Measurements from ENCODE around the gene SLCO3A1.

The SLCO3A1 gene

DNA sequence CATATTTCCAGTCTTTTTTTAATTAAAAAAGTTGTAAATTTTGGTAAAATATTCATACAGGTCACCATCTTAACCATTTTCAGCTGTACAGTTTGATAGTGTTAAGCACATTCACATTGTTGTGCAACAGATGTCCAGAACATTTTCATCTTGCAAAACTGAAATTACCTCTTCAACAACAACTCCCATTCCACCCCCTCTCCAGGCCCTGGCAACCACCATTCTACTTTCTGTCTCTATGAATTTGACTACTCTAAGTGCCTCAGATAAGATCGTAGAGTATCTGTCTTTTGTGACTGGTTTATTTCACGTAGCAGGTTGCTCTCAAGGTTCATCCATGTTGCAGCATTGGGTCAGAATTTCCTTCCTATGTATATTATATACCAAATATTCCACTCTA is 76.0 kb downstream of the SLCO3A1 start:
- Histone ChIP-seq H2AFZ (ENCODE audit: insufficient read depth, low read length, poor library complexity) (no peak overlapping the region), H3K4me3 (ENCODE audit: low read depth, low read length) (no peak overlapping the region), H3K4me2 (ENCODE audit: low read length) (no peak overlapping the region), H3K4me1 (ENCODE audit: control insufficient read depth in 1 of 2, insufficient read depth in 2 of 2, low read length in 2 of 2) (no peaks in the 10 kb centered on the region), H2BK120ac (ENCODE audit: insufficient read depth, low read length, poor library complexity) (no peak overlapping the region), H4K91ac (ENCODE audit: low read depth, low read length) (no peak overlapping the region), H3K18ac (ENCODE audit: low read length) (no peak overlapping the region), H3K27ac (ENCODE audit: low read depth, low read length) (no peak overlapping the region), H2BK5ac (ENCODE audit: low read depth, low read length, poor library complexity) (no peak overlapping the region), H3K27me3 (ENCODE audit: insufficient read depth, low read length) (no peaks in the 10 kb centered on the region), H3K9me3 (ENCODE audit: insufficient read depth, low read depth, low read length) (no peaks in the 10 kb centered on the region), H2BK12ac (ENCODE audit: low read length) (no peak overlapping the region), H3K79me2 (ENCODE audit: control insufficient read depth, insufficient read depth, low read length, poor library complexity) (peaks cover 2% of the 10 kb centered on the region), H3K9ac (ENCODE audit: low read length) (no peak overlapping the region), H3K36me3 (ENCODE audit: control insufficient read depth in 1 of 2, insufficient read depth in 2 of 2, low read length in 2 of 2) (no peaks in the 10 kb centered on the region), H3K79me1 (ENCODE audit: low read length) (no peaks in the 10 kb centered on the region), H3K23ac (ENCODE audit: low read length) (no peak overlapping the region), H4K8ac (ENCODE audit: low read depth, low read length) (no peak overlapping the region), H3K14ac (ENCODE audit: low read length) (no peak overlapping the region), H3K4ac (ENCODE audit: low read depth, low read length) (no peak overlapping the region), H4K12ac (ENCODE audit: low read depth, low read length) (no peak overlapping the region), H2AK5ac (ENCODE audit: low read length) (no peak overlapping the region)
- DNase-seq: no peak
- WGBS (ENCODE audit: extremely low coverage, insufficient coverage, insufficient read length): no CpG with 5 or more reads among the region's 2 CpGs

DNA sequence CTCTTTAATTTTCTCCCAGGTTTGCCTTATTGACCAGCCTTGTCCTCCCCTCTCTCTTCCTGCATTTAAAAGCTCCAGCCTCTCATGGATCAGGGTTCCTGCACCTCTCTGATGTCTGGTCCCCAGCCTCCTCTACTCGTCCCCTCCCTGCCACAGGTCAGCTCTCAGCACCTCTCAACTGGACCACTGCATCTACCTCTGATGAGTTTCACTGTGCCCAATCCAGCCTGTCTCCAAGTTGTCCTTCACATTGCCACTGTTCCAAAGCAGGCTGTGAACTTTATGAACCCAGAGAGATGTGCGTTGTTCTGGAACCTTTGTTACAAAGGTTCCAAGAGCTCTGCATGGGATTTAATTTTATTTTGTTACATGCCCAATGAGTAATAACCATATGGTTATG is 76.6 kb downstream of the SLCO3A1 start:
- no peak overlapping the region for H2BK12ac ChIP-seq (ENCODE audit: low read length)
- peak overlapping the region; percentile 23 for H3K9ac ChIP-seq (ENCODE audit: low read length)
- H2BK5ac ChIP-seq (ENCODE audit: low read depth, low read length, poor library complexity): no peak overlapping the region
- no peak overlapping the region for H3K18ac ChIP-seq (ENCODE audit: low read length)
- no peak overlapping the region for H3K4me2 ChIP-seq (ENCODE audit: low read length)
- no peak overlapping the region for H4K8ac ChIP-seq (ENCODE audit: low read depth, low read length)
- H4K91ac ChIP-seq (ENCODE audit: low read depth, low read length): no peak overlapping the region
- no peak overlapping the region for H3K14ac ChIP-seq (ENCODE audit: low read length)
- H3K4me3 ChIP-seq (ENCODE audit: low read depth, low read length): peak overlapping the region; percentile 20
- H2BK120ac ChIP-seq (ENCODE audit: insufficient read depth, low read length, poor library complexity): no peak overlapping the region
- H3K23ac ChIP-seq (ENCODE audit: low read length): no peak overlapping the region
- no peaks in the 10 kb centered on the region for H3K27me3 ChIP-seq (ENCODE audit: insufficient read depth, low read length)
- H3K4ac ChIP-seq (ENCODE audit: low read depth, low read length): no peak overlapping the region
- no peak overlapping the region for H3K27ac ChIP-seq (ENCODE audit: low read depth, low read length)
- H3K9me3 ChIP-seq (ENCODE audit: insufficient read depth, low read depth, low read length): no peaks in the 10 kb centered on the region
- H3K79me1 ChIP-seq (ENCODE audit: low read length): no peaks in the 10 kb centered on the region
- DNase-seq: no peak
- no peaks in the 10 kb centered on the region for H3K36me3 ChIP-seq (ENCODE audit: control insufficient read depth in 1 of 2, insufficient read depth in 2 of 2, low read length in 2 of 2)
- H4K12ac ChIP-seq (ENCODE audit: low read depth, low read length): no peak overlapping the region
- H3K79me2 ChIP-seq (ENCODE audit: control insufficient read depth, insufficient read depth, low read length, poor library complexity): peaks cover 2% of the 10 kb centered on the region
- no peaks in the 10 kb centered on the region for H3K4me1 ChIP-seq (ENCODE audit: control insufficient read depth in 1 of 2, insufficient read depth in 2 of 2, low read length in 2 of 2)
- no CpG with 5 or more reads among the region's 2 CpGs for WGBS (ENCODE audit: extremely low coverage, insufficient coverage, insufficient read length)
- H2AK5ac ChIP-seq (ENCODE audit: low read length): no peak overlapping the region
- no peak overlapping the region for H2AFZ ChIP-seq (ENCODE audit: insufficient read depth, low read length, poor library complexity)

DNA sequence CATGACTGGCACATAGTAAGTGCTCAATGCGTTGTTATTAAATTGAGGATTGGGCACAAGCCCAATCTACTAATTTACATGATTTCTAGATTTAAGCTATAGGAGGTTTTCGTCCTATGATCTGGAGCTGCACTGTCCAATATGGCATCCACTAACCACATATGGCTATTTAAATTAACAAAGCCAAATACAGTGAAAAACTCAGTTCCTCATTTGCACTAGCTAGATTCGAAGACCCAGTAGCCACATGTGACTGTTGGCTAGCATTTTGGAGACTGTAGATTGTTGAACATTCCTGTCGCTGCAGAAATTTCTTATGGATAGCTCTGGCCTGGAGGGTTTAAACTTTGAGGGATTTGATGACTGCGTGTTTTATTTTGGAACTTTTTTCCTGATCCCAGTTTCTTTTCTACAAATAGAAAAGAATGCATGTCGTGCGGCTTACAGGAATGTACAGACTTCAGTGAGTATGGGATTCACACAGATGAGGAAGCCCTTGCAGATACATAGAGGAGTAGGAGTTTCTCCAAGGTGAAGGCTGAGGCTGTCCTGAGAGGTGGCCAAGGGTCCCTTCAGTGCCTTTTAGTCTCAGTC is 82.8 kb downstream of the SLCO3A1 start:
- Histone ChIP-seq H3K9me3 (ENCODE audit: insufficient read depth, low read depth, low read length) (no peaks in the 10 kb centered on the region), H2BK12ac (ENCODE audit: low read length) (no peak overlapping the region), H2BK120ac (ENCODE audit: insufficient read depth, low read length, poor library complexity) (no peak overlapping the region), H4K8ac (ENCODE audit: low read depth, low read length) (no peak overlapping the region), H2AK5ac (ENCODE audit: low read length) (no peak overlapping the region), H3K9ac (ENCODE audit: low read length) (no peak overlapping the region), H3K23ac (ENCODE audit: low read length) (no peak overlapping the region), H3K79me2 (ENCODE audit: control insufficient read depth, insufficient read depth, low read length, poor library complexity) (peaks cover 2% of the 10 kb centered on the region), H2AFZ (ENCODE audit: insufficient read depth, low read length, poor library complexity) (peak overlapping the region; percentile 23), H3K36me3 (ENCODE audit: control insufficient read depth in 1 of 2, insufficient read depth in 2 of 2, low read length in 2 of 2) (no peaks in the 10 kb centered on the region), H3K4me3 (ENCODE audit: low read depth, low read length) (no peak overlapping the region), H4K12ac (ENCODE audit: low read depth, low read length) (no peak overlapping the region), H3K79me1 (ENCODE audit: low read length) (no peaks in the 10 kb centered on the region), H3K4me1 (ENCODE audit: control insufficient read depth in 1 of 2, insufficient read depth in 2 of 2, low read length in 2 of 2) (peaks cover 0 to 8% of the 10 kb centered on the region in 2 experiments), H3K18ac (ENCODE audit: low read length) (no peak overlapping the region), H3K27me3 (ENCODE audit: insufficient read depth, low read length) (no peaks in the 10 kb centered on the region), H3K27ac (ENCODE audit: low read depth, low read length) (no peak overlapping the region), H3K4me2 (ENCODE audit: low read length) (no peak overlapping the region), H3K4ac (ENCODE audit: low read depth, low read length) (no peak overlapping the region), H4K91ac (ENCODE audit: low read depth, low read length) (no peak overlapping the region), H3K14ac (ENCODE audit: low read length) (no peak overlapping the region), H2BK5ac (ENCODE audit: low read depth, low read length, poor library complexity) (no peak overlapping the region)
- DNase-seq: no peak
- no CpG with 5 or more reads among the region's 7 CpGs for WGBS (ENCODE audit: extremely low coverage, insufficient coverage, insufficient read length)

DNA sequence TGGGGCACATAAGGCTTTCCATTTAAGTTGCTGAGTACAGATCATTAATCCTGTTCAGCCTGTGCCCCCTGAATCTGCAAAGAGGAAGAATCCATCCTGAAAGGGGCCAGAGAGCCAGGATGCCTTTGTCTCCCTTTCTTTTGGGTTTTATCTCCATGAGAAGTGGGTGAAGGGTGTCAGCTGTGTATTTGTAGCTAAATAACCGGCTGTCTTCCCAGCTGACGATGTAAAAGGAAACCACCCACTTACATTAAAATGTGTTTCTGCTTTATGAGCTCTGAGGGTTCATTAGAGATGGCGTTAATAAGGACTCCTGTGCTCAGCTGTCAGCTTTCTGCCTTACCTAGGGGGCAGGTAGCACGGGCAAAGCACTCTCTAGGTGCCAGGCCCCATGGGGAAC is 83.4 kb downstream of the SLCO3A1 start:
- no peak overlapping the region for H3K27ac ChIP-seq (ENCODE audit: low read depth, low read length)
- H3K23ac ChIP-seq (ENCODE audit: low read length): no peak overlapping the region
- H2BK12ac ChIP-seq (ENCODE audit: low read length): no peak overlapping the region
- no peaks in the 10 kb centered on the region for H3K79me1 ChIP-seq (ENCODE audit: low read length)
- no peak overlapping the region for H2AFZ ChIP-seq (ENCODE audit: insufficient read depth, low read length, poor library complexity)
- H4K91ac ChIP-seq (ENCODE audit: low read depth, low read length): no peak overlapping the region
- no peak overlapping the region for H2AK5ac ChIP-seq (ENCODE audit: low read length)
- H2BK5ac ChIP-seq (ENCODE audit: low read depth, low read length, poor library complexity): no peak overlapping the region
- DNase-seq: no peak
- no peaks in the 10 kb centered on the region for H3K27me3 ChIP-seq (ENCODE audit: insufficient read depth, low read length)
- peaks cover 0 to 8% of the 10 kb centered on the region in 2 experiments for H3K4me1 ChIP-seq (ENCODE audit: control insufficient read depth in 1 of 2, insufficient read depth in 2 of 2, low read length in 2 of 2)
- H4K8ac ChIP-seq (ENCODE audit: low read depth, low read length): no peak overlapping the region
- no CpG with 5 or more reads among the region's 4 CpGs for WGBS (ENCODE audit: extremely low coverage, insufficient coverage, insufficient read length)
- no peak overlapping the region for H3K18ac ChIP-seq (ENCODE audit: low read length)
- no peaks in the 10 kb centered on the region for H3K9me3 ChIP-seq (ENCODE audit: insufficient read depth, low read depth, low read length)
- no peak overlapping the region for H3K14ac ChIP-seq (ENCODE audit: low read length)
- no peak overlapping the region for H3K4me2 ChIP-seq (ENCODE audit: low read length)
- H3K79me2 ChIP-seq (ENCODE audit: control insufficient read depth, insufficient read depth, low read length, poor library complexity): peaks cover 2% of the 10 kb centered on the region
- no peak overlapping the region for H3K4ac ChIP-seq (ENCODE audit: low read depth, low read length)
- H4K12ac ChIP-seq (ENCODE audit: low read depth, low read length): no peak overlapping the region
- H3K9ac ChIP-seq (ENCODE audit: low read length): no peak overlapping the region
- H3K4me3 ChIP-seq (ENCODE audit: low read depth, low read length): no peak overlapping the region
- no peaks in the 10 kb centered on the region for H3K36me3 ChIP-seq (ENCODE audit: control insufficient read depth in 1 of 2, insufficient read depth in 2 of 2, low read length in 2 of 2)
- H2BK120ac ChIP-seq (ENCODE audit: insufficient read depth, low read length, poor library complexity): no peak overlapping the region
